Upper lobe of right lung (tissue), 1 donor: ENCODE measurements around the gene DHX38. TPM values are rescaled to one million over a fixed set of nuclear protein-coding genes. Genes with fewer than 3 reads are reported as not detected.

Source experiments
- ATAC-seq: fragments of 200-7000 bp; cut with Tn5 transposase; one replicate; pipeline ENCODE4 v1.9.1; 2020; ENCODE audit warnings: mild to moderate bottlenecking, moderate library complexity
- DNase-seq: peaks from one replicate; pipeline ENCODE4 v3.0.0-alpha.2; 2020
- H3K27ac ChIP-seq: fragments of 200-600 bp; one replicate; pipeline ENCODE4 v1.8.0; 2022
- H3K27me3 ChIP-seq: fragments of 200-600 bp; one replicate; pipeline ENCODE4 v1.8.0; 2022; ENCODE audit warnings: mild to moderate bottlenecking
- H3K36me3 ChIP-seq: fragments of 200-600 bp; one replicate; pipeline ENCODE4 v1.8.0; 2022
- H3K4me1 ChIP-seq: fragments of 200-600 bp; one replicate; pipeline ENCODE4 v1.8.0; 2022
- H3K4me3 ChIP-seq: fragments of 200-600 bp; one replicate; pipeline ENCODE4 v1.8.0; 2022; ENCODE audit warnings: mild to moderate bottlenecking
- H3K9me3 ChIP-seq: fragments of 200-600 bp; one replicate; pipeline ENCODE4 v1.8.0; 2022
- intact Hi-C: fragments of 100-400 bp; cut with DNase I; formaldehyde crosslinking; loops from one replicate; pipeline ENCODE4 v1.11.0; 2022
- total RNA-seq: library from RNA; stranded (reverse); fragmentation: NEBNext Ultra II Directional; extraction: Animal tissue kit (Norgen Biotek cat#: 25700); gene quantifications from one replicate; pipeline ENCODE4 v1.2.1, GENCODE V29; 2021
- TF ChIP-seq, protein P1 (sequence below): fragments of 200-600 bp; IDR thresholded peaks from one replicate; pipeline ENCODE4 v1.8.0; 2022; ENCODE audit warnings: antibody characterized with exemption
- donor health status: DM: no; HTN: yes; CAD: no; lungs with severe emphysema.

Gene DHX38
- total RNA-seq, 1 donor from 2014 or later, result 53.5 TPM

DNA sequence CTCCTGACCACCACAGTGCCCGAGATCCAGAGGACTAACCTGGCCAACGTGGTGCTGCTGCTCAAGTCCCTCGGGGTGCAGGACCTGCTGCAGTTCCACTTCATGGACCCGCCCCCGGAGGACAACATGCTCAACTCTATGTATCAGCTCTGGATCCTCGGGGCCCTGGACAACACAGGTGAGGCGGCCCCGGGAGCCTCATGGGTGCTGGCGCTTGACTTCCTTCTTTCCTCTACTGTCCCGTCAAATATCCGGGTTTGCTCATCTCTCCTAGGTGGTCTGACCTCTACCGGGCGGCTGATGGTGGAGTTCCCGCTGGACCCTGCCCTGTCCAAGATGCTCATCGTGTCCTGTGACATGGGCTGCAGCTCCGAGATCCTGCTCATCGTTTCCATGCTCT is 13.7 kb downstream of the DHX38 start:
- TF ChIP-seq, protein P1, sequence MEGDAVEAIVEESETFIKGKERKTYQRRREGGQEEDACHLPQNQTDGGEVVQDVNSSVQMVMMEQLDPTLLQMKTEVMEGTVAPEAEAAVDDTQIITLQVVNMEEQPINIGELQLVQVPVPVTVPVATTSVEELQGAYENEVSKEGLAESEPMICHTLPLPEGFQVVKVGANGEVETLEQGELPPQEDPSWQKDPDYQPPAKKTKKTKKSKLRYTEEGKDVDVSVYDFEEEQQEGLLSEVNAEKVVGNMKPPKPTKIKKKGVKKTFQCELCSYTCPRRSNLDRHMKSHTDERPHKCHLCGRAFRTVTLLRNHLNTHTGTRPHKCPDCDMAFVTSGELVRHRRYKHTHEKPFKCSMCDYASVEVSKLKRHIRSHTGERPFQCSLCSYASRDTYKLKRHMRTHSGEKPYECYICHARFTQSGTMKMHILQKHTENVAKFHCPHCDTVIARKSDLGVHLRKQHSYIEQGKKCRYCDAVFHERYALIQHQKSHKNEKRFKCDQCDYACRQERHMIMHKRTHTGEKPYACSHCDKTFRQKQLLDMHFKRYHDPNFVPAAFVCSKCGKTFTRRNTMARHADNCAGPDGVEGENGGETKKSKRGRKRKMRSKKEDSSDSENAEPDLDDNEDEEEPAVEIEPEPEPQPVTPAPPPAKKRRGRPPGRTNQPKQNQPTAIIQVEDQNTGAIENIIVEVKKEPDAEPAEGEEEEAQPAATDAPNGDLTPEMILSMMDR, result no peak
- Histone ChIP-seq H3K4me3 (no peak overlapping the region), H3K36me3 (peaks cover 100% of the 10 kb centered on the region), H3K27me3 (no peaks in the 10 kb centered on the region), H3K4me1 (no peaks in the 10 kb centered on the region), H3K27ac (no peak overlapping the region), H3K9me3 (no peaks in the 10 kb centered on the region)
- no peak for DNase-seq
- ATAC-seq, result no peak
- intact Hi-C loops, result no loop called here

GRCh38 chr16:72108353-72109102 is 14.9 kb downstream of the DHX38 start:
- intact Hi-C loops, result no loop called here
- ATAC-seq (no peak), DNase-seq (no peak)
- Histone ChIP-seq H3K9me3 (no peaks in the 10 kb centered on the region), H3K36me3 (peaks cover 100% of the 10 kb centered on the region), H3K4me1 (no peaks in the 10 kb centered on the region), H3K27me3 (no peaks in the 10 kb centered on the region), H3K4me3 (no peak overlapping the region), H3K27ac (no peak overlapping the region)
- TF ChIP-seq, protein P1, result no peak

GRCh38 chr16:72109300-72109699 is 15.7 kb downstream of the DHX38 start:
- no peaks in the 10 kb centered on the region for H3K9me3 ChIP-seq

GRCh38 chr16:72109966-72110530 is 16.4 kb downstream of the DHX38 start:
- no peaks in the 10 kb centered on the region for H3K4me1 ChIP-seq
- H3K4me3 ChIP-seq, result no peak overlapping the region
- H3K27me3 ChIP-seq, result no peaks in the 10 kb centered on the region
- TF ChIP-seq, protein P1, result no peak
- intact Hi-C loops, result no loop called here
- no peak overlapping the region for H3K27ac ChIP-seq
- no peak for ATAC-seq
- no peaks in the 10 kb centered on the region for H3K9me3 ChIP-seq
- H3K36me3 ChIP-seq, result peaks cover 85% of the 10 kb centered on the region
- DNase-seq, result no peak

More at GRCh38 chr16:72109300-72109699, 15.7 kb downstream of the DHX38 start:
- no peak overlapping the region for H3K27ac ChIP-seq
- H3K27me3 ChIP-seq, result no peaks in the 10 kb centered on the region
- DNase-seq, result no peak
- intact Hi-C loops, result no loop called here
- TF ChIP-seq, protein P1, result no peak
- no peak for ATAC-seq
- H3K4me3 ChIP-seq, result no peak overlapping the region
- peaks cover 92% of the 10 kb centered on the region for H3K36me3 ChIP-seq
- H3K4me1 ChIP-seq, result no peaks in the 10 kb centered on the region

DNA sequence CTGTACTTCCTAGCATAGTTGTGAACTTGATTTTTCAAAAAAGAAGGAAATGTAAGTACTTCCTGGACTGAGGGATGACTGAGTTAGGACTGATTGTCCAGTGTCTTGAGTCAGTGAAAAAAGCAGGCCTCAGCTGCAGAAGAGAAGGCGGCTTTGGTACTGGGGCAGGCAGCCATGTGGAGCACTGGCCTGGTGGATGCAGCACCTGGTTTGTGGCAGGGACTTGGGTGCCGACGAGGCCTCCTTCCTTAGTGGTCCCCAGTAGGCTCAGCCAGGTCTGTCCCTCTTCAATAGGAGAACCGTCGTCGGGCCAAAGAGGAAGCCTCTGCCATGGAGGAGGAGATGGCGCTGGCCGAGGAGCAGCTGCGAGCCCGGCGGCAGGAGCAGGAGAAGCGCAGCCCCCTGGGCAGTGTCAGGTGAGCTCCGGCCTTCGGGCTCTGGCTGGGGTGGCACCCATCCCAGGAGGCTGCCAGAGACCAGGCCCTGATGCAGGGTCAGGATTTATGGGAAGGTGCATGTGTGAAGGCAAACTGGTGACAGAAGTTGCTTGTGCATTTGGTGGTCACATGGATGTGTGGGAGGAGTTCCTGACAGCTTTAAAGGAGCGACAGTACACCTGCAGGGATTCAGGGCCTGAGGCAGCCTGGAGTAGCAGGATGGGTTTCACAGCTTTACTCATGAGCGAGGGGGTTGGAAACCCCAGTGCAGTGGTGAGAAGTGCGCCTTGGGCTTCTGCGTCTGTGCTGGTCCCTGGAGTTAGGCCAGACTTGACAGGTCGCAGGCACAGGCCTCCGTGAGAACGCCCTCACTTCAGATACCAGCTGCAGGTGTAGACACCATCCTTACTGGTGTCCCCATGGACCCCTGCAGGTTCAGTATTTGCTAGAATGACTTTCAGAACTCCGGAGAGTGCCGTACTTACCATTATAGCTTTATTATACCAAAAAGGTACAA is 17.3 kb downstream of the DHX38 start:
- no peak overlapping the region for H3K27ac ChIP-seq
- intact Hi-C loops, result no loop called here
- TF ChIP-seq, protein P1, result no peak
- no peaks in the 10 kb centered on the region for H3K4me1 ChIP-seq
- peaks cover 76% of the 10 kb centered on the region for H3K36me3 ChIP-seq
- ATAC-seq, result no peak
- no peak for DNase-seq
- H3K4me3 ChIP-seq, result no peak overlapping the region
- no peaks in the 10 kb centered on the region for H3K27me3 ChIP-seq
- no peaks in the 10 kb centered on the region for H3K9me3 ChIP-seq
